GM19372 (cell line): ENCODE results near the gene ST6GALNAC1.
"Not testable (repeated sequence)": the region's sequence is repeated elsewhere in the genome, so short reads cannot be mapped to it uniquely, and the experiment has no call there.

Experiments used
- ATAC-seq: cut with Tn5 transposase; IDR thresholded peaks from one replicate; pipeline ENCODE4 v1.9.1; 2021; ENCODE audit warnings: mild to moderate bottlenecking, low read depth, moderate library complexity; ENCODE audit not compliant: unreplicated experiment

Gene ST6GALNAC1

DNA sequence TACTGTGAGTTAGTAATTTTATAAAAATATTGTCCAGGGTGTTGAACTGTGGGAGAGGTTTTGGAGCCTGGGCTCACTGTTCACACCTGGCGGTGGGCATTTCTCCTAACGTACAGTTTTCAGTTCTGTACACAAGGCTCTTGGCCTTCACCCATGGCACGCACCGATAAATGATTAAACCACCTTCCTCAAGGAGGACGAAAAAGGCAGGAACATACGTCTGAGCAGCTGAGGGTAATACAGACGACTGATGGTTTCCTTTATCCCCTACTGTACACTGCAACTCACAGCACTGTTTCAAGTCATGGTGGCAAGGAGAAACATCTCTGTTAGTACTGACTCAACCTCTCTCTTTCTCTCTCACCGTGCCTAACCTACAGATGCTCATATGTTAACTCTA, 1.4 kb upstream of the ST6GALNAC1 start:
- ATAC-seq: no peak

DNA sequence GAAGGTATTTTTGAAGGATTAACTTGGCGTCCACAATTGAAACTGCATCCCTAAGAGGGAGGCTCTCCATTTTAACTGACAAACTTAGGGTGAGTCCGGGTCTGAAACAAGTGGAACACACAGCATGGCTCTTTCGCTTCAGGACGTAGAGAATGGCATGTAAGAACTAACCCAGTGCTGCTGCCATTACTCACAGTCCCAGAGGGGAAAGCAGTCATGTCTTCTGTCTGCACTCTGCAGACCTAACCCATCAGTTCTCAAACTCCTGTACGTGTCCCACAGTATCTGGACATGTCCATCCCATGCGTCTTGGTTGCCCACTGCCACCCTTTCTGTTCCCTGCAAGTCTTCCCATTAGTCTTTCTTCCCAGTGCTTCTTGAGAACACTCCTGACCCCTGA, 563 bp downstream of the ST6GALNAC1 start:
- ATAC-seq: no peak

DNA sequence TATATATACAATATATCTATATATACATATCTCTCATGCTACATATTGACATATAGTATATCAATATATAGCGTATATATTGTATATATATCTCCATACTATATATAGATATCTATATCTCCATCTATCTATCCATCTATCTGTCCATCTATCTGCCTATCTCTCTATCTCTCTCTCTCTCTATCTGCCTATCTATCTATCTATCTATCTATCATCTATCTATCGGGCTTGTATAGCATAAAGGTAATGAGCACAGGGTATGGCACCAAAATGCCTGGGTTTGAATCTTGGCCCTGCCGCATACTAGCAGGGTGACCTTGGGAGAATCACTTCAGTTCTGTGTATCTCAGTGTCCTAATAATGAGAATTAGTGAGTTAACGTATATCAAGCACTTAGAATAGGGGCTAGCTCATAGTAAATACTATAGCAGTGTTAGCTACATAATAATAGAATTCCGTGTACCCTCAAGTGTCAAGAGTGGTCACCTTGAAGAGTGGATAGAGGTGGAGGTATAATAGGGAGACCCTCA, 1.5 kb downstream of the ST6GALNAC1 start:
- no peak for ATAC-seq

DNA sequence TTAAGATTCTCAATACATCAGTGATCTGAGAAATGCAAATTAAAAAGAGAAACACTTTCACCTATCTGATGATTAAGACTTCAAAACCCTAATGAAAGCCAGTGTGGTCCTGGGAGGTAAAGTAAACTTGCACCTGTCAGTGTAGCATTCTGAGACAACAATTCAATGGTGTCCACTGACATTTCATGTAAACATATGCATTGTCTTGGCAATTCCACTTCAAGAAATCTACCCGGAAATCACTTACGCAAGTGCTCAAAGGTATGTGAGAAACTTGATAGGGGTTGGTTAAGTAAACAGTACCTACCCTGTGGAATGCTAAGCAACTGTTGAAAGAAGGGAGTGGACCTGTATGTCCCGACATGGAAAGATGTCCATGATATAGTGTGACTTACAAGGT, 2.1 kb downstream of the ST6GALNAC1 start:
- no peak for ATAC-seq

DNA sequence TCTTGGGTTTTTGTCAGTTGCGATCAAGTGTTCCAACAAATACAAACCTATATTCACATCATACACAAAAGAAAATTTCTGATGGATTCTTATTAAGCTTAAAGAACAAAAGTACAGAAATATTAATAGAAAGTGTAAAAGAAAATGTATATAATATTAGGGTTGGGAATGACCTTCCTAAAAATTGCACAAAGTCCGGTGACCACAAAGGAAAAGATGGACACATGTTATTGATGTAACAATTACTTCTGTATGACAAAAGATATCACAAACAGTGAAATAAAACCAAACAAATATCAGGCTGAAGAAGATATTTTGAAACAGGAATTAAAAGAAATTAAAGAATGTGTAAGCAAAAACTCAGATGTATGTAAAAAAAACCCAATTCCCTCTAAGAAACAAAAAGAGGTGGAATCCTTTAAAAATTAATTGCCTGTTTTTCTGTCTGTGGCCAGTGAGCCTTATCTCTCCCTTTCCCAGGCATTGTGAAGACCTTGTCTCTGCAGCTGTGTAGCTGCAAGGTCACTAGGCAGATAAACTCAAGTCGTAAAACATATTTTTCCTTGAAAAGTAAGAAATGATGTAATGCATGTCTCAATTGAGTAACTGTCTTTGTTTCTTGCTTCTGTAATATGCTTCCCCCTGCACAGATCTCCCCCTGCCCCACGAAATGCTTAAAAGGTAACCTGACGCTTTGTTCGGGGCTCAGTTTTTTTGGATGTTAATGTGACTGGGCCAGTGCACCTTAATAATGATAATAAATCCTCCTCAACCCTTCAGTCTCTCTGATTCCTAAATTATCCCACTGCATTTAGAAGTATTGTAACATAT, 2.8 kb downstream of the ST6GALNAC1 start:
- no peak for ATAC-seq

DNA sequence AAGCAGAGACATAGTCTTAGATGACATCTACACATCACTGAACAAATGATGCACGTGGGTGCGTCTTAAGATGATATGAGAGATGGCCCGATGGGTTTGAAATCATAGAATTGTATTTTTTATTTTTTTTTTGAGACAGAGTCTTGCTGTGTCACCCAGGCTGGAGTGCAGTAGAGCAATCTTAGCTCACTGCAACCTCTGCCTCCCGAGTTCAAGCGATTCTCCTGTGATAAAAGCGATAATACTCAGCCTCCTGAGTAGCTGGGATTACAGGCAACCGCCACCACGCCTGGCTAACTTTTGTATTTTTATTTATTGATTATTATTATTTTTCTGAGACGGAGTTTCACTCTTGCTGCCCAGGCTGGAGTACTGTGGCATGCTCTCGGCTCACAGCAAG, 5.3 kb downstream of the ST6GALNAC1 start:
- no peak for ATAC-seq

DNA sequence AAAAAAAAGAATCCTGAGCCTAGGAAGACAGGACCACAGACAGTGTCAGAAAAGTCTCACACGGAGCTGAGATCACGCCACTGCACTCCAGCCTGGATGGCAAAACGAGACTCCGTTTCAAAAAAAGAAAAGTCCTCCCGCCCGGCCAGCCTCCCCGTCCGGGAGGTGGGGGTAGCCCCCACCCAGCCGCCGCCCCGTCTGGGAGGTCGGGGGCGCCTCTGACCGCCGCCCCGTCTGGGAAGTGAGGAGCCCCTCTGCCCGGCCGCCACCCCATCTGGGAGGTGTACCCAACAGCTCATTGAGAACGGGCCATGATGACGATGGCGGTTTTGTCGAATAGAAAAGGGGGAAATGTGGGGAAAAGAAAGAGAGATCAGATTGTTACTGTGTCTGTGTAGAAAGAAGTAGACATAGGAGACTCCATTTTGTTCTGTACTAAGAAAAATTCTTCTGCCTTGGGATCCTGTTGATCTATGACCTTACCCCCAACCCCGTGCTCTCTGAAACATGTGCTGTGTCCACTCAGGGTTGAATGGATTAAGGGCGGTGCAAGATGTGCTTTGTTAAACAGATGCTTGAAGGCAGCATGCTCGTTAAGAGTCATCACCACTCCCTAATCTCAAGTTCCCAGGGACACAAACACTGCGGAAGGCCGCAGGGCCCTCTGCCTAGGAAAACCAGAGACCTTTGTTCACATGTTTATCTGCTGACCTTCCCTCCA, 6.9 kb downstream of the ST6GALNAC1 start:
- ATAC-seq: not testable (repeated sequence)

DNA sequence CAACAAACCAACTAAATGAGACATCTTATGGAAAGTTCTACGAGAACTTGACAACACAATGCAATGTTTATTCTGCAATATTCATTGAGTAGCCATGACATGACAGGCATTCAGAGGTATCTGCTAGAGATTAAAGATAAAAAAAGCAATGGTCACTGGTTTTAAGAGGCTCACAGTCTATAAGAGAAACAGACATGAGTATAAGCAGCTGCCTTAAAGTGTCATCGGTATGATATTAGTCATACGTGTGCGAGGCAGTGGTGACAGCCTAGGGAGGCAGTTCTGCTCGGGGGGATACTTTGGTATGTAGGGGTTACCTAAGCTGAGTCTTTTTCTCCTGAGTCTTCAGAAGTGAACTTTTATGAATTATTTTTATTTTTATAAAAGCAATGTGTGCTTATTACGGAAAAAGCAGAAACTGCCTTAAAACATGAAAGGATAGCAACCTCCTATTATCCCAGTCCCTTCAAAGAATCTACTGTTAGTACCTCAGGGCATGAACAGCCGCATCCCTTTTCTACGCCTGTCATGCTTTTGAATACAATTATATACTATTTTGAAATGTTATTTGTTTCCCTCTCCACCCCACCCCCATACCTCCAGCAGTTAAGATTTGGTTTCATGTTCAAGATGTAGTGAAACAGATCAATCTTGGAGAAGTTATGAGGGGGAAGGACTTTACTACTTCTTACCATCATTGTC, 7.7 kb downstream of the ST6GALNAC1 start:
- ATAC-seq: no peak

DNA sequence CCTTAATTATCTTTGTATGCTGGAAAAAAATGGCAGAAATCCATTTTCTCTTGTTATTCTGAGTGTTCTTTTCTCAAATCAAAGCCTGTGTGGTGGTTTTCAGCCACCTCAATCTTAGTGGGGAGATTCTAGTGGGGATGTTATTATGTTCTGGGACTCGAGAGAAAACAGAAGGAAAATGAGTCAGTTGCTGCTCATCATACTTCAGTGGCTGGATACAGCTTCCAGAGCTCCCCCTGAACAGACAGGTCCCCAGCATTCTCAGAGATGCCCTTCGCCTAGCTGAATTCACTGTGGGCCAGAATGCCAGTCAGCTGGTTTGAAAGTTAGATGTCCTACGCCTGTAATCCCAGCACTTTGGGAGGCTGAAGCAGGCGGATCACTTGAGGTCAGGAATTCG, 8.5 kb downstream of the ST6GALNAC1 start:
- no peak for ATAC-seq

DNA sequence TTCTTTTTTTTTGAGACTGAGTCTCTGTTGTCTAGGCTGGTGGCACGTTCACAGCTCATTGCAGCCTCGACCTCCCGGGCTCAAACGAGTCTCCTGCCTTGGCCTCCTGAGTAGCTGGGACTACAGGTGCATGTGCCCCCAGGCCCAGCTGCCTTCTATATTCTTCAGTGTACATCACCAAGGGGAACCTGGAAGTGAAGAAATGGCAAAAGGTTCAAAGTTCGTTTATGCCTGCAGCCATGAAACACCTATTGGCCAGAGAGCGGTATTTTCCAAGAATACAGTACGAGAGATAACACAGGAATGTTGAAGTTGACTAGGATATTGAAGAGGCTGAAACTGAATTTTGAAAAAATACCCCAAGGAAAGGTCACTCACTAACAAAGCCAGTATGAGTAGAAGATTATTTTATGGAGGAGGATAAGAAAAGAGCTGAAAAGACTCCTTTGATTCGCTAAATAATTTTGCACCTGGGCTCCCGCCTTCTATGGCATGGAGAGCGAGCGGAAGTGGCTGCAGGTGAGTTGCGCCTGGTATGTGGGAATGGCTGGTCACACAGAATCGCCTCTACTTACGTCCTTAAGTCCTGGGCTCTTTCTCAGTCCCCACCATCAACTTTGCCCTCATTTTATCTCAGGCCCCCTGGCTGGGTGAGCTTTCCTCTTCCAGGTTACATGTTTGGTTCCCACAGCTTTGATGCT, 9.8 kb downstream of the ST6GALNAC1 start:
- no peak for ATAC-seq

DNA sequence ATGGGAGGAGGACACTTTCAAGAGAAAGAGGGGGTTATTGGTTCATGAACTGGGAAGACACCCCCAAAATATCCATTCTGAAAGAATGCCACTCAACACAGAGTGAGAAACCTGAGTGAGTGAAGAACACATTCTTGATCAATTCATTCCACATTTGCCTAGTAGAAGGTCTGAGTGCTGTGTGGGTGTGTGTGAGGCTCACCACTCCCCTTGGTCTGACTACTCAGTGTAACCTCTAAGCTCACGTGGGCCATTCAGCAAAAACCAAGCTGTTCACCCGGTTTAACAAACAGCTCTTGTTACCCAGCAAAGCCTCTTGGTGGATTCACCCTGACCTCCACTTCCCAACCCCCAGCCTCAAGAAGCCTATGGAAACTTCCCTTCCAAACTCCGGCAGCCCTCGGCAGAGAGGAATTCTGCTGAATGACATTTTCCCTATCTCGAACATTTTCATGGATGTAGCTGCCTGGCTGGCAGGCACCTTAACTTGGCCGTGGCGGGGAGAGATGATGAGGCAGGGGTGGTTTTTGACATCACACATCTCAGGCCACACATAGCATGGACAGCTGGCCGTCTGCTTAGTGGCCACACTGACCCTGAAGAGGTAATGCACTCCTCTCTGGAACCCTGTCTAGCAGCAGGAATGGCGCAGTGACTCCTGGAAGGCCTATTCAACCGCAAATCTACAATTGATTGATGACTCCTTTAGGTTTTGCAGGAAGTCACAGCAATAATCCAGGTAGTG, 11.6 kb downstream of the ST6GALNAC1 start:
- ATAC-seq: no peak

DNA sequence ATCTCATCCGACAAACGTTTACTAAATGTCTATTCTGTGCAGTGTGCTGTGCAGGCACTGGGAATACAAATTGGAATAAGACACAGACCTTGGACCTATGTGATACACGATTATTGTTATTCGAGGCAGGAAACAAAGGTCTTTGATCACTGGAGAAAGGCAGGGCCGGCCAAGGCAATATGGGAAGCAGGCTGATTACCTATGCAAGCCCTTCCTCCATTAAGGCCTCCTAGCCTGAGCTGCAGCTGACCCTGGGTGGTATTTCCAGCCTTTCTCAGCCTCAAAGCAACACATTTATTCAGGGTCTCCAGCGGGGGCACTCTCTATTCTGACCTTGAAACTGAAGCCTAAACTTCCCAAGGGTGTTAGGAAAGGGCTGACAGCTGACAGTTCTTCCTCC, 13.4 kb downstream of the ST6GALNAC1 start:
- ATAC-seq: no peak

DNA sequence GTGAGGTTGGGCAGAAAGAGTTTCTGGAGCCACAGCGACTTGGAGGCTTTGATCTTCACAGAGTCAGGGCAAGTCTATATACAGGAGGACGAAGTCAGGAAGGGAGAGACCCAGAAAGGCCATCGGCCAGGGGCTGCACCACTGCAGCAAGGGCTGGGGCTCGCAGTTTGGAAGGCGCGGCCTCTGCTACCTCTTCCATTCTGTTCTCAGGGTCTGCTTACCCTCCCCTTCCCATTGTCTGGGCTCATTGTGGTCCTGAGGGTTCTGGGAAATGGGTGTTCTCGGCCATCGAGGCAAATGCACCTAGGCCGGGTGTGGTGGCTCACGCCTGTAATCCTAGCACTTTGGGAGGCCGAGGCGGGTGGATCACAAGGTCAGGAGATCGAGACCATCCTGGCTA, 16.0 kb downstream of the ST6GALNAC1 start:
- ATAC-seq: no peak

DNA sequence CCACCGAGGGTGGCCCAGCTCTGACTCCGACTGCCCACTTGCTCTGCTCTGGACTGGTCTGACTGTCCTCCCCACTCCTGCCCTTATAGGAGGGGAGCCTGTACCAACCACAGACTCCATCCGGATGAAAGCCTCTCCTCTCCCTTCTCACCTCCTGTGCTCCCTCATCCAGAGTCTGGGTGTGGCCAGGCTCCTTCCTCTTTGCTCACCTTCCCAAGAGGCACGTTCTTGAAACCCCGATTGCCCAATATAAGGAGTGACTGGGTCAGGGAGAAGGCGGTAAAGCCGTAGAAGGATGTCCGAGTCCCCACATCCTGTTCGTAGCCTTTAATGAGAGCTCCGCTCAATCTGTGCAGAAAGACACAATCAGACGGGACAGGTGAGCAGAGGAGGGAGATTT, 17.1 kb downstream of the ST6GALNAC1 start:
- ATAC-seq: no peak

DNA sequence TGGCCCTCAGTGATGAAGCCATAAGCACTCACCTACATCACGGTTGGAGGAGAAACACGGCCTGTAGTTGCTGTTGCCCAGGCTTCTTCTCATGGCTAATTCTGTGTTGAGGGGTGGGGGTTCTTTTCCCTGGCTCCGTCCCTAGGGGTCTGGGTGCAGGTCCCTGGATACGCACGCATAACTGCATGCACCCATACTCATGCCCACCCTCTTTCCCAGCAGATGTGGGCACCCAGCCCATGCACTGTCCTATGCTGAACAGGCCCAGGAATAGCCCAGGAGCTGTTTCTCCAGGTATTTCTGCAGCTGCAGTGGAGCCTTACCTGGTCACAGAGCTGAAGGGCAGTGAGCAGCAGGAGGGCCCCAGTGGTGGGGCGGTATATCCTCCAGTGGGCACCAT, 18.1 kb downstream of the ST6GALNAC1 start:
- ATAC-seq: no peak

DNA sequence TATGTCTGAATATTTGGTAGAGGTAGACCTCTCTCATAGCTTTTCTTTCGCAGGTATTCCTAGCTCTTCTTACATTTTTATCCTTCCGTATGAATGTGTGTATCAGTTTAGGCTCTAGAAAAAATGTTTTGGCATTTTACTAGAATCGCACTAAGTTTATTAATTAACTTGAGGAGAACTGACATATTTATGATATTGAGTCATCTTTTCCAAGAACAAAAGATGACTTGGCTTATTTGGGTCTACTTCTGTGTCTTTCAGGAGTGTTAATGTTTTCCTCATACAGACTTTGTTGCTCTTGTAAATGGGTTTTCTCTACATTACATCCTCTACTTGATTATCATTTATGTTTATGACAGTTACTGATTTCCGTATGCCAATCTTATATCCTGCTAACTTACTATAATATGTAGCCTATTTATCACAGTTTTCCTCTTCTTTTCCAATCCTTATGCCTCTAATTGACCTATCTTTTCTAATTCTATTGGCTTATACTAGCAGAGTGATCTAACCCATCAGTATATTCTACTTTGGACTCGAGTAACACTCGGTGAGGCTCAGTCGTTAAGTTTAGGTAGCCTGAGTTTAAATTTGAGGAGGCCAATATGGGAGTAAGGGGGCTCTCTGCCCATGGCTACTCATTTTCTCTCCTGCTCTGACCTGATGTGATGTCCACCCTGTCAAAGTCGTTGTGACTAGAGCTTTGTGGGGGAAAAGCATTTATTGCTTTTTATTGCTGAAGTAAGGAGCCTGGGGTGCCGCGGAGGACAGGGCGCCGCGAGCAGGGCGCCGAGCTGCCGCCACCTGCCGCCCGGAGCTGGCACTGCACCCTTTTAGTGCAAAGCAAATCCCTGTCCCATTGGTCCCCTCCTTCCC, 20.0 kb downstream of the ST6GALNAC1 start:
- no peak for ATAC-seq

DNA sequence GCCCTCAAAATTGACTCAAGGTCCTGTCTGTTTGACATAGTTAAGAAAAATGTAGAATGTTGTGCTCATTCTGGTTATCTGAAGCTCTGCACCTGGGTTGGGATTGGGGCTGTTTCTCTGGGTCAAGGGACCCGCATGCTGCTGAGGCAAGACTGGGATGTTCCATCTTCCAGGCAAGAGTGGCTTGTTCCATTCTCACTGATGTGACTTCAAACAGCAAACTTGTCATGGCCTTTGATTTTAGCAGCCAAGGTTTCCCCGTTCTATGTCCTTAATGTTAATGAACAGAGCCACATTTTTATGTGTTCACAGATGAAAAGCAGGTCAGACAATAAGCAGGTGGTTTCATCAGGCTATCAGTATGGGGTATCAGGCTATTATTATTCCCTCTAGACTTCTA, 25.7 kb downstream of the ST6GALNAC1 start:
- ATAC-seq: no peak

DNA sequence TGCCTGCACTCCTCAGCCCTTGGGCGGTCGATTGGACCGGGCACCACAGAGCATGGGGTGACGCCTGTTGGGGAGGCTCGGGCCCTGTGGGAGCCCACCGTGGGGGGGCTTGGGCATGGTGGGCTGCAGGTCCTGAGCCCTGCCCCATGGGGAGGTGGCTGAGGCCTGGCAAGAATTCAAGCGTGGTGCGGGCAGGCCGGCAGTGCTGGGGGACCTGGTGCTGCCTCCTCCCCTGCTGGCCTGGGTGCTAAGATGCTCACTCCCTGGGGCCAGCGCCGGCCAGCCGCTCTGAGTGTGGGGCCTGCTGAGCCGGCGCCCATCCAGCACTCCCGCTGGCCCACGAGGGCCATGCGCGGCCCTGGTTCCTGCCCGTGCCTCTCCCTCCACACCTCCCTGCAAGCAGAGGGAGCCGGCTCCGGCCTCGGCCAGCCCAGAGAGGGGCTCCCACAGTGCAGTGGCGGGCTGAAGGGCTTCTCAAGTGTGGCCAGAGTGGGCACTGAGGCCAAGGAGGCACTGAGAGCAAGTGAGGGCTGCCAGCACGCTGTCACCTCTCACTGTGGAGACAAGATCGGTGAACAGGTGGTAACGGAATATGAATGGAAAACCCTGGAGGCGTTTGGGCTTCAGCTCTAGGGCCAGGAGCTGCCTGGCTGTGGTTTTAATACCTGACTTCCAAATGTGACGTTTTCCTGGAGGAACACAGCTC, 28.5 kb downstream of the ST6GALNAC1 start:
- ATAC-seq: no peak
